HepG2 (cell line): Measurements from ENCODE around the gene DCAKD. TPM values are rescaled to one million over a fixed set of nuclear protein-coding genes. Genes with fewer than 3 reads are reported as not detected.

Experiments used
- ARNT2 ChIP-seq: sonication (generic); formaldehyde crosslinking; IDR thresholded peaks from 2 replicates; pipeline ENCODE4 v1.8.0; 2022; ENCODE audit warnings: mild to moderate bottlenecking, low read depth, missing genetic modification reagents, moderate library complexity
- ARNTL ChIP-seq: sonication (generic); formaldehyde crosslinking; IDR thresholded peaks from 2 replicates; pipeline ENCODE4 v1.4.0; 2020; ENCODE audit warnings: mild to moderate bottlenecking, missing genetic modification reagents
- ATAD3A ChIP-seq: sonication (generic); formaldehyde crosslinking; IDR thresholded peaks from 2 replicates; pipeline ENCODE4 v1.4.0; 2020; ENCODE audit warnings: missing genetic modification reagents
- HES4 ChIP-seq: sonication (generic); formaldehyde crosslinking; IDR thresholded peaks from 2 replicates; pipeline ENCODE4 v1.9.0; 2021; ENCODE audit warnings: mild to moderate bottlenecking, missing genetic modification reagents, borderline replicate concordance
- MEIS1 ChIP-seq: sonication (generic); formaldehyde crosslinking; IDR thresholded peaks from 2 replicates; pipeline ENCODE4 v1.9.0; 2021; ENCODE audit warnings: mild to moderate bottlenecking, missing genetic modification reagents, moderate library complexity, borderline replicate concordance
- MTA3 ChIP-seq: sonication (generic); formaldehyde crosslinking; IDR thresholded peaks from 2 replicates; pipeline ENCODE4 v1.4.0; 2020; ENCODE audit warnings: missing genetic modification reagents
- PHF21A ChIP-seq: sonication (generic); formaldehyde crosslinking; IDR thresholded peaks from 2 replicates; pipeline ENCODE4 v1.5.0; 2020; ENCODE audit warnings: mild to moderate bottlenecking, missing genetic modification reagents
- PPARG ChIP-seq: conservative IDR thresholded peaks from 2 replicates; pipeline ENCODE4 v1.6.1; 2016; ENCODE audit warnings: missing biosample characterization, missing genetic modification reagents
- SALL2 ChIP-seq: sonication (generic); formaldehyde crosslinking; IDR thresholded peaks from 2 replicates; pipeline ENCODE4 v1.8.1; 2023; ENCODE audit warnings: mild to moderate bottlenecking, missing genetic modification reagents, inconsistent platforms
- SMAD1 ChIP-seq: sonication (generic); formaldehyde crosslinking; IDR thresholded peaks from 2 replicates; pipeline ENCODE4 v1.4.0; 2020; ENCODE audit warnings: missing genetic modification reagents, low read depth, mild to moderate bottlenecking, borderline replicate concordance
- SP4 ChIP-seq: sonication (generic); formaldehyde crosslinking; IDR thresholded peaks from 2 replicates; pipeline ENCODE4 v1.8.1; 2023; ENCODE audit warnings: mild to moderate bottlenecking, missing genetic modification reagents
- ZBTB1 ChIP-seq: sonication (generic); formaldehyde crosslinking; IDR thresholded peaks from 2 replicates; pipeline ENCODE4 v1.4.0; 2020; ENCODE audit warnings: missing genetic modification reagents, borderline replicate concordance
- ZFP1 ChIP-seq: IDR thresholded peaks from 2 replicates; pipeline ENCODE4 v1.6.1; 2016
- ZNF44 ChIP-seq: sonication (generic); formaldehyde crosslinking; IDR thresholded peaks from 2 replicates; pipeline ENCODE4 v1.5.1; 2020; ENCODE audit warnings: mild to moderate bottlenecking, missing genetic modification reagents
- ZNF547 ChIP-seq: sonication (generic); formaldehyde crosslinking; IDR thresholded peaks from 2 replicates; pipeline ENCODE4 v1.5.1; 2020; ENCODE audit warnings: mild to moderate bottlenecking, missing genetic modification reagents
- ZNF598 ChIP-seq: sonication (generic); formaldehyde crosslinking; IDR thresholded peaks from 2 replicates; pipeline ENCODE4 v1.5.1; 2020; ENCODE audit warnings: mild to moderate bottlenecking, missing genetic modification reagents, borderline replicate concordance
- ZNF672 ChIP-seq: sonication (generic); formaldehyde crosslinking; IDR thresholded peaks from 2 replicates; pipeline ENCODE4 v1.8.1; 2022; ENCODE audit warnings: missing genetic modification reagents
- ZNF720 ChIP-seq: sonication (generic); formaldehyde crosslinking; IDR thresholded peaks from 2 replicates; pipeline ENCODE4 v1.4.0; 2020; ENCODE audit warnings: missing genetic modification reagents
- ZSCAN29 ChIP-seq: sonication (generic); formaldehyde crosslinking; conservative IDR thresholded peaks from 2 replicates; pipeline ENCODE4 v1.4.0; 2020; ENCODE audit warnings: mild to moderate bottlenecking, missing genetic modification reagents
- polyA plus RNA-seq, 8 experiments: library from polyadenylated mRNA; depleted of rRNA in 3 of 8; stranded (reverse) in 7 of 8; unstranded in 1 of 8; fragments of >200 nt; fragmentation: Illumina TruSeq in 4 of 8; extraction: Trizol in 4 of 8; gene quantifications; 2 replicates each; pipeline versions ENCODE4 v1.2.1 to v1.2.3, GENCODE V29; 2011 to 2016; ENCODE audit warnings: low read depth in 4 of 8, missing spikeins in 1 of 8, mixed read lengths in 1 of 8; ENCODE audit not compliant: insufficient read depth in 1 of 8
- total RNA-seq, 5 experiments: library from RNA; depleted of rRNA; stranded (reverse); fragments of >200 nt; fragmentation: Illumina TruSeq; extraction: Trizol; gene quantifications; 2 replicates each; pipeline ENCODE4 v1.2.3, GENCODE V29; 2016; ENCODE audit warnings: low read depth in 1 of 5
- TF ChIP-seq, protein P1 (sequence below): sonication (generic); formaldehyde crosslinking; IDR thresholded peaks from 2 replicates; pipeline ENCODE4 v1.4.0; 2020; ENCODE audit warnings: missing genetic modification reagents, borderline replicate concordance
- TF ChIP-seq, protein P2 (sequence below): IDR thresholded peaks from 2 replicates; pipeline ENCODE4 v1.6.1; 2012; ENCODE audit warnings: low read length, improper control_type of control experiment
- TF ChIP-seq, protein P3 (sequence below): sonication (generic); formaldehyde crosslinking; IDR thresholded peaks from 2 replicates; pipeline ENCODE4 v1.4.0; 2020; ENCODE audit warnings: missing genetic modification reagents, borderline replicate concordance

The DCAKD gene
- total and polyA plus RNA-seq, 2 of the 13 experiments (the other 11 are each of a cell fraction or from before 2014, with no cell fraction given): 25.9 to 29.2 TPM

DNA sequence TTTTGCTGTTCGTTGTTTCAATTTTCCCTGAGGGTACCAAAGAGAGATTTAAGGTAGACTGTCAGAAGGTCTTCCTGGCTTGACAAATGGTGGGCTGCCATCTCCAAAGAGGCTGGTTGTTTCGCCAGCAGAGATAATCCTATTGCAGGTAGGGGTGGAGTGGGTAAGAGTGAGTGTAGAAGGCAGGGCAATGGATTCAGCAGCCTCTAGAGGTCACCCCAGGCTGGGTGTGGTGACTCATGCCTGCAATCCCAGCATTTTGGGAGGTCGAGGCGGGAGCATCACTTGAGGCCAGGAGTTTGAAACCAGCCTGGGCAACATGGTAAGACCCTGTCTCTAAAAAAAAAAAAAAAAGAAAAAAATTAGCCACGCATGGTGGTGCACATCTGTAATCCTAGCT is 34.6 kb downstream of the DCAKD start (continued):
- TF ChIP-seq, protein P1, sequence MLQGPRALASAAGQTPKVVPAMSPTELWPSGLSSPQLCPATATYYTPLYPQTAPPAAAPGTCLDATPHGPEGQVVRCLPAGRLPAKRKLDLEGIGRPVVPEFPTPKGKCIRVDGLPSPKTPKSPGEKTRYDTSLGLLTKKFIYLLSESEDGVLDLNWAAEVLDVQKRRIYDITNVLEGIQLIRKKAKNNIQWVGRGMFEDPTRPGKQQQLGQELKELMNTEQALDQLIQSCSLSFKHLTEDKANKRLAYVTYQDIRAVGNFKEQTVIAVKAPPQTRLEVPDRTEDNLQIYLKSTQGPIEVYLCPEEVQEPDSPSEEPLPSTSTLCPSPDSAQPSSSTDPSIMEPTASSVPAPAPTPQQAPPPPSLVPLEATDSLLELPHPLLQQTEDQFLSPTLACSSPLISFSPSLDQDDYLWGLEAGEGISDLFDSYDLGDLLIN: no peak
- TF ChIP-seq ZNF672 (CRISPR knock-in tag): no peak
- TF ChIP-seq ZNF44 (CRISPR knock-in tag): no peak
- no peak for TF ChIP-seq ARNT2 (CRISPR knock-in tag)
- TF ChIP-seq ZFP1 (CRISPR knock-in tag): no peak
- TF ChIP-seq, protein P2, sequence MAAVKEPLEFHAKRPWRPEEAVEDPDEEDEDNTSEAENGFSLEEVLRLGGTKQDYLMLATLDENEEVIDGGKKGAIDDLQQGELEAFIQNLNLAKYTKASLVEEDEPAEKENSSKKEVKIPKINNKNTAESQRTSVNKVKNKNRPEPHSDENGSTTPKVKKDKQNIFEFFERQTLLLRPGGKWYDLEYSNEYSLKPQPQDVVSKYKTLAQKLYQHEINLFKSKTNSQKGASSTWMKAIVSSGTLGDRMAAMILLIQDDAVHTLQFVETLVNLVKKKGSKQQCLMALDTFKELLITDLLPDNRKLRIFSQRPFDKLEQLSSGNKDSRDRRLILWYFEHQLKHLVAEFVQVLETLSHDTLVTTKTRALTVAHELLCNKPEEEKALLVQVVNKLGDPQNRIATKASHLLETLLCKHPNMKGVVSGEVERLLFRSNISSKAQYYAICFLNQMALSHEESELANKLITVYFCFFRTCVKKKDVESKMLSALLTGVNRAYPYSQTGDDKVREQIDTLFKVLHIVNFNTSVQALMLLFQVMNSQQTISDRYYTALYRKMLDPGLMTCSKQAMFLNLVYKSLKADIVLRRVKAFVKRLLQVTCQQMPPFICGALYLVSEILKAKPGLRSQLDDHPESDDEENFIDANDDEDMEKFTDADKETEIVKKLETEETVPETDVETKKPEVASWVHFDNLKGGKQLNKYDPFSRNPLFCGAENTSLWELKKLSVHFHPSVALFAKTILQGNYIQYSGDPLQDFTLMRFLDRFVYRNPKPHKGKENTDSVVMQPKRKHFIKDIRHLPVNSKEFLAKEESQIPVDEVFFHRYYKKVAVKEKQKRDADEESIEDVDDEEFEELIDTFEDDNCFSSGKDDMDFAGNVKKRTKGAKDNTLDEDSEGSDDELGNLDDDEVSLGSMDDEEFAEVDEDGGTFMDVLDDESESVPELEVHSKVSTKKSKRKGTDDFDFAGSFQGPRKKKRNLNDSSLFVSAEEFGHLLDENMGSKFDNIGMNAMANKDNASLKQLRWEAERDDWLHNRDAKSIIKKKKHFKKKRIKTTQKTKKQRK: no peak
- TF ChIP-seq ZNF720 (CRISPR knock-in tag): no peak
- no peak for TF ChIP-seq MTA3 (CRISPR knock-in tag)
- TF ChIP-seq ZSCAN29 (CRISPR knock-in tag): no peak
- no peak for TF ChIP-seq PPARG (CRISPR knock-in tag)
- no peak for TF ChIP-seq PHF21A (CRISPR knock-in tag)
- TF ChIP-seq ZNF547 (CRISPR knock-in tag): no peak
- no peak for TF ChIP-seq SMAD1
- no peak for TF ChIP-seq SP4 (CRISPR knock-in tag)
- no peak for TF ChIP-seq ZNF598 (CRISPR knock-in tag)
- no peak for TF ChIP-seq ATAD3A (CRISPR knock-in tag)
- TF ChIP-seq HES4 (CRISPR knock-in tag): no peak
- no peak for TF ChIP-seq ZBTB1
- TF ChIP-seq MEIS1 (CRISPR knock-in tag): no peak
- TF ChIP-seq SALL2 (CRISPR knock-in tag): no peak
- TF ChIP-seq ARNTL (CRISPR knock-in tag): no peak
- TF ChIP-seq, protein P3, sequence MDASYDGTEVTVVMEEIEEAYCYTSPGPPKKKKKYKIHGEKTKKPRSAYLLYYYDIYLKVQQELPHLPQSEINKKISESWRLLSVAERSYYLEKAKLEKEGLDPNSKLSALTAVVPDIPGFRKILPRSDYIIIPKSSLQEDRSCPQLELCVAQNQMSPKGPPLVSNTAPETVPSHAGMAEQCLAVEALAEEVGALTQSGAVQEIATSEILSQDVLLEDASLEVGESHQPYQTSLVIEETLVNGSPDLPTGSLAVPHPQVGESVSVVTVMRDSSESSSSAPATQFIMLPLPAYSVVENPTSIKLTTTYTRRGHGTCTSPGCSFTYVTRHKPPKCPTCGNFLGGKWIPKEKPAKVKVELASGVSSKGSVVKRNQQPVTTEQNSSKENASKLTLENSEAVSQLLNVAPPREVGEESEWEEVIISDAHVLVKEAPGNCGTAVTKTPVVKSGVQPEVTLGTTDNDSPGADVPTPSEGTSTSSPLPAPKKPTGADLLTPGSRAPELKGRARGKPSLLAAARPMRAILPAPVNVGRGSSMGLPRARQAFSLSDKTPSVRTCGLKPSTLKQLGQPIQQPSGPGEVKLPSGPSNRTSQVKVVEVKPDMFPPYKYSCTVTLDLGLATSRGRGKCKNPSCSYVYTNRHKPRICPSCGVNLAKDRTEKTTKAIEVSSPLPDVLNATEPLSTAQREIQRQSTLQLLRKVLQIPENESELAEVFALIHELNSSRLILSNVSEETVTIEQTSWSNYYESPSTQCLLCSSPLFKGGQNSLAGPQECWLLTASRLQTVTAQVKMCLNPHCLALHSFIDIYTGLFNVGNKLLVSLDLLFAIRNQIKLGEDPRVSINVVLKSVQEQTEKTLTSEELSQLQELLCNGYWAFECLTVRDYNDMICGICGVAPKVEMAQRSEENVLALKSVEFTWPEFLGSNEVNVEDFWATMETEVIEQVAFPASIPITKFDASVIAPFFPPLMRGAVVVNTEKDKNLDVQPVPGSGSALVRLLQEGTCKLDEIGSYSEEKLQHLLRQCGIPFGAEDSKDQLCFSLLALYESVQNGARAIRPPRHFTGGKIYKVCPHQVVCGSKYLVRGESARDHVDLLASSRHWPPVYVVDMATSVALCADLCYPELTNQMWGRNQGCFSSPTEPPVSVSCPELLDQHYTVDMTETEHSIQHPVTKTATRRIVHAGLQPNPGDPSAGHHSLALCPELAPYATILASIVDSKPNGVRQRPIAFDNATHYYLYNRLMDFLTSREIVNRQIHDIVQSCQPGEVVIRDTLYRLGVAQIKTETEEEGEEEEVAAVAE (CRISPR knock-in tag): no peak
